HG02642 (cell line): Measurements from ENCODE around the gene RPN2.

Source experiments
- ATAC-seq: cut with Tn5 transposase; IDR thresholded peaks from one replicate; pipeline ENCODE4 v1.9.1; 2021; ENCODE audit warnings: mild to moderate bottlenecking; ENCODE audit not compliant: unreplicated experiment, poor library complexity

The RPN2 gene

GRCh38 chr20:37261714-37262113 lies 82.6 kb downstream of the RPN2 start, which contains the start of gene GHRH:
Gene GHRH (minus strand): TSS chr20:37261814. CDS start chr20:37256889, 4,925 bp downstream.
- no peak for ATAC-seq

- no peak for ATAC-seq
These were observed 83.4 kb downstream of the RPN2 start for GRCh38 chr20:37262505-37262904.

- ATAC-seq: no peak
These were observed 84.6 kb downstream of the RPN2 start for GRCh38 chr20:37263686-37264085.

- ATAC-seq: no peak
These were observed 86.0 kb downstream of the RPN2 start for GRCh38 chr20:37265152-37265551.

- no peak for ATAC-seq
These were observed 88.0 kb downstream of the RPN2 start for GRCh38 chr20:37266940-37267666.

GRCh38 chr20:37267667-37268313 lies 88.7 kb downstream of the RPN2 start:
- no peak for ATAC-seq

GRCh38 chr20:37270576-37271420 lies 91.7 kb downstream of the RPN2 start:
- ATAC-seq: no peak

GRCh38 chr20:37271421-37271768 lies 92.3 kb downstream of the RPN2 start:
- ATAC-seq: no peak

- ATAC-seq: no peak
These were observed 94.9 kb downstream of the RPN2 start for GRCh38 chr20:37273988-37274387.

- no peak for ATAC-seq
These were observed 95.9 kb downstream of the RPN2 start for GRCh38 chr20:37274851-37275524.

- ATAC-seq: peak; percentile 79
These were observed 97.5 kb downstream of the RPN2 start for GRCh38 chr20:37276494-37277252.

- no peak for ATAC-seq
These were observed 98.1 kb downstream of the RPN2 start for GRCh38 chr20:37277253-37277593.

- no peak for ATAC-seq
These were observed 99.9 kb downstream of the RPN2 start for GRCh38 chr20:37278966-37279590.

GRCh38 chr20:37279820-37280219 lies 100.7 kb downstream of the RPN2 start:
- ATAC-seq: no peak

GRCh38 chr20:37280403-37280802 lies 101.3 kb downstream of the RPN2 start:
- ATAC-seq: no peak

- ATAC-seq: no peak
These were observed 103.4 kb downstream of the RPN2 start for GRCh38 chr20:37282556-37282955.

GRCh38 chr20:37283530-37284195 lies 104.5 kb downstream of the RPN2 start:
- no peak for ATAC-seq

- ATAC-seq: no peak
These were observed 105.6 kb downstream of the RPN2 start for GRCh38 chr20:37284691-37285161.
